Measurements from ENCODE around the gene HECTD3.
"Not testable (repeated sequence)": the region's sequence is repeated elsewhere in the genome, so short reads cannot be mapped to it uniquely, and the experiment has no call there.

Gene HECTD3

GRCh38 chr1:45002650-45003645 is 8.2 kb downstream of the HECTD3 start:
- no peak for TF ChIP-seq CTCF (conservative IDR thresholded peaks at IDR 0.05; ENCODE audit: low read depth, low read length)
- no peak overlapping the region for H2AFZ ChIP-seq (ENCODE audit: low read depth)
- no peak overlapping the region for H3K4me3 ChIP-seq (IDR thresholded peaks at IDR 0.05; ENCODE audit: insufficient read depth, low read depth, low read length)
- no peaks in the 10 kb centered on the region for H3K27me3 ChIP-seq (ENCODE audit: insufficient read depth, low read depth)
- no peak overlapping the region for H3K9ac ChIP-seq
- H3K79me2 ChIP-seq (ENCODE audit: insufficient read depth, low read depth) = no peaks in the 10 kb centered on the region
- H3K27ac ChIP-seq = no peak overlapping the region
- no peak overlapping the region for H3K4me2 ChIP-seq
- H4K20me1 ChIP-seq (ENCODE audit: insufficient read depth) = no peaks in the 10 kb centered on the region
- no peaks in the 10 kb centered on the region for H3K4me1 ChIP-seq (ENCODE audit: low read depth, poor library complexity, severe bottlenecking)
- H3K36me3 ChIP-seq (ENCODE audit: insufficient read depth) = no peaks in the 10 kb centered on the region

GRCh38 chr1:45001576-45001975 is 9.5 kb downstream of the HECTD3 start:
- not testable (repeated sequence) for H3K27me3 ChIP-seq (ENCODE audit: insufficient read depth, low read depth); H3K9ac ChIP-seq; H3K4me3 ChIP-seq (IDR thresholded peaks at IDR 0.05; ENCODE audit: insufficient read depth, low read depth, low read length); H3K4me2 ChIP-seq; H3K4me1 ChIP-seq (ENCODE audit: low read depth, poor library complexity, severe bottlenecking); H3K27ac ChIP-seq; H3K36me3 ChIP-seq (ENCODE audit: insufficient read depth); H3K79me2 ChIP-seq (ENCODE audit: insufficient read depth, low read depth); H2AFZ ChIP-seq (ENCODE audit: low read depth); H4K20me1 ChIP-seq (ENCODE audit: insufficient read depth)

- Histone ChIP-seq H3K27me3 (ENCODE audit: insufficient read depth, low read depth) (no peaks in the 10 kb centered on the region), H3K4me3 (IDR thresholded peaks at IDR 0.05; ENCODE audit: insufficient read depth, low read depth, low read length) (no peak overlapping the region), H2AFZ (ENCODE audit: low read depth) (no peak overlapping the region), H3K79me2 (ENCODE audit: insufficient read depth, low read depth) (no peaks in the 10 kb centered on the region), H4K20me1 (ENCODE audit: insufficient read depth) (no peaks in the 10 kb centered on the region), H3K36me3 (ENCODE audit: insufficient read depth) (no peaks in the 10 kb centered on the region), H3K4me2 (no peak overlapping the region), H3K4me1 (ENCODE audit: low read depth, poor library complexity, severe bottlenecking) (no peaks in the 10 kb centered on the region), H3K27ac (no peak overlapping the region), H3K9ac (no peak overlapping the region)
- TF ChIP-seq CTCF (conservative IDR thresholded peaks at IDR 0.05; ENCODE audit: low read depth, low read length) = no peak
These were observed 10.1 kb downstream of the HECTD3 start for GRCh38 chr1:45001011-45001481.

GRCh38 chr1:44999232-44999631 is 11.9 kb downstream of the HECTD3 start:
- H3K9ac ChIP-seq = no peak overlapping the region
- no peaks in the 10 kb centered on the region for H3K27me3 ChIP-seq (ENCODE audit: insufficient read depth, low read depth)
- no peaks in the 10 kb centered on the region for H3K4me1 ChIP-seq (ENCODE audit: low read depth, poor library complexity, severe bottlenecking)
- no peaks in the 10 kb centered on the region for H4K20me1 ChIP-seq (ENCODE audit: insufficient read depth)
- H3K79me2 ChIP-seq (ENCODE audit: insufficient read depth, low read depth) = no peaks in the 10 kb centered on the region
- no peak overlapping the region for H3K4me3 ChIP-seq (IDR thresholded peaks at IDR 0.05; ENCODE audit: insufficient read depth, low read depth, low read length)
- no peak overlapping the region for H3K4me2 ChIP-seq
- no peak for TF ChIP-seq CTCF (conservative IDR thresholded peaks at IDR 0.05; ENCODE audit: low read depth, low read length)
- no peak overlapping the region for H2AFZ ChIP-seq (ENCODE audit: low read depth)
- no peaks in the 10 kb centered on the region for H3K36me3 ChIP-seq (ENCODE audit: insufficient read depth)
- no peak overlapping the region for H3K27ac ChIP-seq

All from KMS-11 (cell line).